HG03108 (cell line): ENCODE results near the gene NUDT4B.
"Not testable (repeated sequence)": the region's sequence is repeated elsewhere in the genome, so short reads cannot be mapped to it uniquely, and the experiment has no call there.

Experiments used
- ATAC-seq: cut with Tn5 transposase; IDR thresholded peaks from one replicate; pipeline ENCODE4 v1.9.1; 2021; ENCODE audit warnings: moderate library complexity; ENCODE audit not compliant: unreplicated experiment

The NUDT4B gene

GRCh38 chr1:148735538-148735937 is 13.0 kb upstream of the NUDT4B start:
- ATAC-seq = peak; percentile 60

- not testable (repeated sequence) for ATAC-seq
Observed at GRCh38 chr1:148738667-148739066, 9.9 kb upstream of the NUDT4B start.

GRCh38 chr1:148743200-148743599 is 5.4 kb upstream of the NUDT4B start:
- ATAC-seq = not testable (repeated sequence)

GRCh38 chr1:148743726-148744720 is 4.6 kb upstream of the NUDT4B start:
- ATAC-seq = peak; percentile 72

- ATAC-seq = peak; percentile 84
Observed at GRCh38 chr1:148749335-148749681, 734 bp downstream of the NUDT4B start.

- not testable (repeated sequence) for ATAC-seq
Observed at GRCh38 chr1:148756231-148756630, 7.7 kb downstream of the NUDT4B start.

GRCh38 chr1:148757446-148757845 is 8.9 kb downstream of the NUDT4B start:
- ATAC-seq = not testable (repeated sequence)

GRCh38 chr1:148758412-148758811 is 9.8 kb downstream of the NUDT4B start:
- peak; percentile 94 for ATAC-seq

GRCh38 chr1:148758925-148759324 is 10.4 kb downstream of the NUDT4B start:
- not testable (repeated sequence) for ATAC-seq

GRCh38 chr1:148759749-148760148 is 11.2 kb downstream of the NUDT4B start:
- not testable (repeated sequence) for ATAC-seq

GRCh38 chr1:148760206-148760605 is 11.6 kb downstream of the NUDT4B start:
- not testable (repeated sequence) for ATAC-seq

GRCh38 chr1:148761360-148761759 is 12.8 kb downstream of the NUDT4B start:
- not testable (repeated sequence) for ATAC-seq

- ATAC-seq = not testable (repeated sequence)
Observed at GRCh38 chr1:148765238-148766019, 16.9 kb downstream of the NUDT4B start.

GRCh38 chr1:148768541-148768940 is 20.0 kb downstream of the NUDT4B start:
- ATAC-seq = not testable (repeated sequence)

- ATAC-seq = not testable (repeated sequence)
Observed at GRCh38 chr1:148769495-148769894, 20.9 kb downstream of the NUDT4B start.

GRCh38 chr1:148773690-148774089 is 25.1 kb downstream of the NUDT4B start:
- not testable (repeated sequence) for ATAC-seq

- not testable (repeated sequence) for ATAC-seq
Observed at GRCh38 chr1:148774102-148774501, 25.5 kb downstream of the NUDT4B start.

GRCh38 chr1:148775263-148775662 is 26.7 kb downstream of the NUDT4B start:
- not testable (repeated sequence) for ATAC-seq

GRCh38 chr1:148777649-148778048 is 29.1 kb downstream of the NUDT4B start:
- not testable (repeated sequence) for ATAC-seq

GRCh38 chr1:148780404-148780803 is 31.8 kb downstream of the NUDT4B start:
- not testable (repeated sequence) for ATAC-seq

- not testable (repeated sequence) for ATAC-seq
Observed at GRCh38 chr1:148791543-148792099, 43.0 kb downstream of the NUDT4B start.
